Measurements from ENCODE around the gene CACUL1. TPM values are rescaled to one million over a fixed set of nuclear protein-coding genes. Genes with fewer than 3 reads are reported as not detected.

The CACUL1 gene
- total and polyA plus RNA-seq, 2 donors from 2014 or later: 5.3 to 39.3 TPM

DNA sequence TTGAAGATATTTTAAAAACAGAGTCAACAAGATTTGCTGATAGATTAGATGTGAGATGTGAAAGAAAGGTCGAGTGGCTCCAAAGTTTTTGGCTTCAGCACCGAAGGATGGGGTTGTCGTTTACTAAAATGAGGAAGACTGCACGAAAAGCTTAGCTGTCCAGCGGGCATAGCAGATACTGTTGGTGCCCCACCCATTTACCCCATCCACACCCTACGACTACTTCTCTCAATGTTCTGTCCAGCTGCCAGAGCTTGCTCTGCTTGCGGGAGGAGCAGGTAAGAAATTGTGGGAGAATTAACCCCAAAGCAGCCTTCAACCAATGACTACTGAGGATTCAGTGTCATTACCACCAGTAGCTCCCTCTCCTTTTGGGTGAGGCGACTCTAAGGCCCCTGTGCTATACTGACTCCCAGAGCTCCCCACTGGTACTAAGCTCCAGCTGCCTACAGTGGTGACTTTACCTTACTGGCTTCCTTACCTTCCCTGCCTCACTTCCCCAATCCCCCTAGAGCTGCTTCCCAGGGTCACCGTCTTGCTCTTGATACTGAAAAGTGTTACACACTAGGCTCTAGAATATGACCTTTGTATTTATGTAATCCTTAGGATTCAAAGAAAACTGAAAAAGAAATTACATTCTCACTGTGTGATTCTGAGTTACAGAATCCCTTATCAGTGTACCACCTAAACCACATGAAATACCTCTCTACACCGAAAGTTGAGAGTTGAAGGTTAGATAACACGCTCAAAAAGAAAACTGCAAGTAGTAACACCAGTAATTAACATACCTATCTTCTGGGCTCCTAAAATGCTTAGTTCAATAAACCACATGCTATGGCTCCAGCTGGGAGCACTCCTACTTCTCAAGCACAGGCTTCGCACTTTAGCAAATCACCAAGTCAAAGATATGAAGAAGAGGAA is 22.3 kb downstream of the CACUL1 start:
- TF ChIP-seq, protein P1, sequence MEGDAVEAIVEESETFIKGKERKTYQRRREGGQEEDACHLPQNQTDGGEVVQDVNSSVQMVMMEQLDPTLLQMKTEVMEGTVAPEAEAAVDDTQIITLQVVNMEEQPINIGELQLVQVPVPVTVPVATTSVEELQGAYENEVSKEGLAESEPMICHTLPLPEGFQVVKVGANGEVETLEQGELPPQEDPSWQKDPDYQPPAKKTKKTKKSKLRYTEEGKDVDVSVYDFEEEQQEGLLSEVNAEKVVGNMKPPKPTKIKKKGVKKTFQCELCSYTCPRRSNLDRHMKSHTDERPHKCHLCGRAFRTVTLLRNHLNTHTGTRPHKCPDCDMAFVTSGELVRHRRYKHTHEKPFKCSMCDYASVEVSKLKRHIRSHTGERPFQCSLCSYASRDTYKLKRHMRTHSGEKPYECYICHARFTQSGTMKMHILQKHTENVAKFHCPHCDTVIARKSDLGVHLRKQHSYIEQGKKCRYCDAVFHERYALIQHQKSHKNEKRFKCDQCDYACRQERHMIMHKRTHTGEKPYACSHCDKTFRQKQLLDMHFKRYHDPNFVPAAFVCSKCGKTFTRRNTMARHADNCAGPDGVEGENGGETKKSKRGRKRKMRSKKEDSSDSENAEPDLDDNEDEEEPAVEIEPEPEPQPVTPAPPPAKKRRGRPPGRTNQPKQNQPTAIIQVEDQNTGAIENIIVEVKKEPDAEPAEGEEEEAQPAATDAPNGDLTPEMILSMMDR (IDR thresholded peaks at IDR 0.05; ENCODE audit: borderline replicate concordance, extremely low read depth, insufficient read depth): no peak
- Histone ChIP-seq H3K9me3 (ENCODE audit: control insufficient read depth in 2 of 3, insufficient read depth in 1 of 3, low read length in 3 of 3) (no peaks in the 10 kb centered on the region), H3K9ac (ENCODE audit: low read length in 3 of 3) (no peak overlapping the region), H3K4me1 (ENCODE audit: control insufficient read depth in 2 of 3, insufficient read depth in 2 of 3, low read depth in 1 of 3, low read length in 3 of 3) (peaks cover 4 to 22% (median 19%) of the 10 kb centered on the region in 3 donors), H3K27ac (ENCODE audit: low read depth in 2 of 2, low read length in 2 of 2) (no peak overlapping the region), H3K4me3 (ENCODE audit: low read length in 3 of 3) (no peak overlapping the region), H3K36me3 (ENCODE audit: control insufficient read depth in 2 of 3, insufficient read depth in 3 of 3, low read length in 3 of 3) (no peaks in the 10 kb centered on the region), H3K27me3 (ENCODE audit: control insufficient read depth, insufficient read depth, low read length) (no peaks in the 10 kb centered on the region)
- DNase-seq: no peak
- FAIRE-seq: no peak
- intact Hi-C loops (cut with DNase I): no loop called here

DNA sequence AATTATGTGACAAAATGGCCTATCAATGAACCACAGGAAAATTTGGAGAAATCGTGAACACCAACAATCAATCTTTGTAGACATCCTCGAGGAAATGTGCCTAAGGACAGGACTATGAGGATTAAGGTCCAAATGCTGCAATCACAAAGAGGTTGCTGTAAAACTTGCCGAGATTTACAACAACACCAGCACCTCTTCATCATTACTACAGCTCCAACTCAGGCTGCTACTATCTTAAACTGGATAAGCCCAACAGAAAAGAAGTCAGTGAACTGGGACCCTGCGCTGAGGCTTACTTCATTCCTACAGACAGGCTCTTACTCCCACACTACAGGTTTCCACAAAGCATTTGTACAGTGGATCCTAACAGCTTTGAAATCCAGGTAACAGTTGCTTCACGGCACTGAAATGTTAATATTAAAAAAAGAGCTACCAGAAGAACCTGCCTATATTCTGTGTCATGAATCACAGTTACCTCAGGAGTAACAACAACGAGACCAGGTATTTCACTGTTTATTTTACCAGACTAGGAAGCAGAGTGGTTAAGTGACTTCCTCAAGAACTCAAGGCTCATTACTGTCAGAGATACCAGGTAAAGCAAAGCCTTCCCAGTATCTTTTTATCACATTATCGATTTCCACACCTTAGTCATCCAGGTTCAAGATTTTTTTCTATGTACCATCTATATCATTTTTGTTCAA is 23.9 kb downstream of the CACUL1 start:
- no peaks in the 10 kb centered on the region for H3K9me3 ChIP-seq (ENCODE audit: control insufficient read depth in 2 of 3, insufficient read depth in 1 of 3, low read length in 3 of 3)
- H3K36me3 ChIP-seq (ENCODE audit: control insufficient read depth in 2 of 3, insufficient read depth in 3 of 3, low read length in 3 of 3): no peaks in the 10 kb centered on the region
- intact Hi-C loops (cut with DNase I): no loop called here
- DNase-seq (peak in 3 of 5 donors; percentile 43 to 65 (median 59)), FAIRE-seq (no peak)
- H3K4me1 ChIP-seq (ENCODE audit: control insufficient read depth in 2 of 3, insufficient read depth in 2 of 3, low read depth in 1 of 3, low read length in 3 of 3): peaks cover 4 to 28% (median 21%) of the 10 kb centered on the region in 3 donors
- TF ChIP-seq, protein P1 (IDR thresholded peaks at IDR 0.05; ENCODE audit: borderline replicate concordance, extremely low read depth, insufficient read depth): no peak
- H3K9ac ChIP-seq (ENCODE audit: low read length in 3 of 3): no peak overlapping the region
- no peaks in the 10 kb centered on the region for H3K27me3 ChIP-seq (ENCODE audit: control insufficient read depth, insufficient read depth, low read length)
- no peak overlapping the region for H3K27ac ChIP-seq (ENCODE audit: low read depth in 2 of 2, low read length in 2 of 2)
- no peak overlapping the region for H3K4me3 ChIP-seq (ENCODE audit: low read length in 3 of 3)

DNA sequence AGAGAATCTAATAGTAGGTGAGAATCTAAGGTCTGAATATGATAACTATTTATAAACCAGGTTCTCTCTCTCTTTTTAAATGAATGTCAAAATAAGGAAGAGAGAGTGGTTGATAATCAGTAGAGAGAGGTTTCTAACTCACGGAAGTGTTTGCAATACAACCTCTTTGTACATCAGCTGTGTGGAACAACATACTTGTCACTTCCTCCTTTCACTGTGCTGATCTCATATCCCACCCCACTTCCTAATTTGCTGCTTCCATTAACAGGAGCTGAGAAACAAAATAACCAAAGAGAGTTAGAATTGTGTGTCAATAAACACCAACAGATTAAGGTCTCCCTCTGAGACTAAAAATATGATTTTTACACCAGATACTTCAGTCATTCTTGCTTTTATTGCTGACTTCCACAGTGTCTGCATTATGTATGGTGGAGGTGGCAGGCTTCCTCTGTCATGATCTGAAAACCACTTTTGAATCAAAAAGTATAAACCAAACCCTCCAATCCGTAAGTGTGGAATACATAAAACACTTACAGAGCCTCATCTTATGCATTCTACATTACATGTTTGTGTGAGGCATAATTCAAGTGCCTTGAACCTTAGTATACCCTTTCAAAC is 25.0 kb downstream of the CACUL1 start:
- intact Hi-C loops (cut with DNase I): no loop called here
- FAIRE-seq: no peak
- no peak overlapping the region for H3K9ac ChIP-seq (ENCODE audit: low read length in 3 of 3)

More for the DNA sequence above, 25.0 kb downstream of the CACUL1 start:
- Histone ChIP-seq H3K27me3 (ENCODE audit: control insufficient read depth, insufficient read depth, low read length) (no peaks in the 10 kb centered on the region), H3K27ac (ENCODE audit: low read depth in 2 of 2, low read length in 2 of 2) (no peak overlapping the region), H3K9me3 (ENCODE audit: control insufficient read depth in 2 of 3, insufficient read depth in 1 of 3, low read length in 3 of 3) (no peaks in the 10 kb centered on the region), H3K4me3 (ENCODE audit: low read length in 3 of 3) (no peak overlapping the region), H3K4me1 (ENCODE audit: control insufficient read depth in 2 of 3, insufficient read depth in 2 of 3, low read depth in 1 of 3, low read length in 3 of 3) (peaks cover 4 to 21% (median 17%) of the 10 kb centered on the region in 3 donors), H3K36me3 (ENCODE audit: control insufficient read depth in 2 of 3, insufficient read depth in 3 of 3, low read length in 3 of 3) (no peaks in the 10 kb centered on the region)
- TF ChIP-seq, protein P1 (IDR thresholded peaks at IDR 0.05; ENCODE audit: borderline replicate concordance, extremely low read depth, insufficient read depth): no peak
- peak in 1 of 5 donors; percentile 27 for DNase-seq
